ENCODE data around the gene CHST5. TPM values are rescaled to one million over a fixed set of nuclear protein-coding genes. Genes with fewer than 3 reads are reported as not detected.

CHST5 gene
- under 1 TPM in 1 of 4 donors, not detected in 3; 0.19 TPM for total RNA-seq

DNA sequence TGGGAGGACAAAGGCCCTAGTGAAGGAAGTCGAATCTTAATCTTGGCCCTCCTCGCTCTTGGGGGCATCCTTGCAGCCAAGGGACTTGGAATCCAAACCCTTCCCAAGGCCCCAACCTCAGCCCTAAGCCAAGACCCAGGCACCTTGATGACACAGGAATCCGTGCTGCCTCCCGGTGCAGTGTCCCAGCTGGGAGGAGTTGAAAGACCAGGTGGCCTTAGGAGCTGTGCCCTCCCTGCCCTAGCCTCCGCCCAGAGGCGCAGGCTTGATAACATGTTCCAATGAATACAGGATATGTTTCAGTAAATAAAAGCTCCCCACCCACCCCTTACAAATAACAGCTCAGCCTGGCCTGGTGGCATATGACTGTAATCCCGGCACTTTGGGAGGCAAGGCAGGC lies at the start of gene CHST5:
TSS of gene CHST5 (minus strand) at position 208 of the 400 bp plus-strand sequence. CDS start 5,724 bp downstream, outside the sequence.
- H3K4me3 ChIP-seq = no peak within 1 kb of the TSS
- H3K27me3 ChIP-seq = no peaks in the 10 kb centered on the region
- no peak for DNase-seq
- TF ChIP-seq, protein P1, sequence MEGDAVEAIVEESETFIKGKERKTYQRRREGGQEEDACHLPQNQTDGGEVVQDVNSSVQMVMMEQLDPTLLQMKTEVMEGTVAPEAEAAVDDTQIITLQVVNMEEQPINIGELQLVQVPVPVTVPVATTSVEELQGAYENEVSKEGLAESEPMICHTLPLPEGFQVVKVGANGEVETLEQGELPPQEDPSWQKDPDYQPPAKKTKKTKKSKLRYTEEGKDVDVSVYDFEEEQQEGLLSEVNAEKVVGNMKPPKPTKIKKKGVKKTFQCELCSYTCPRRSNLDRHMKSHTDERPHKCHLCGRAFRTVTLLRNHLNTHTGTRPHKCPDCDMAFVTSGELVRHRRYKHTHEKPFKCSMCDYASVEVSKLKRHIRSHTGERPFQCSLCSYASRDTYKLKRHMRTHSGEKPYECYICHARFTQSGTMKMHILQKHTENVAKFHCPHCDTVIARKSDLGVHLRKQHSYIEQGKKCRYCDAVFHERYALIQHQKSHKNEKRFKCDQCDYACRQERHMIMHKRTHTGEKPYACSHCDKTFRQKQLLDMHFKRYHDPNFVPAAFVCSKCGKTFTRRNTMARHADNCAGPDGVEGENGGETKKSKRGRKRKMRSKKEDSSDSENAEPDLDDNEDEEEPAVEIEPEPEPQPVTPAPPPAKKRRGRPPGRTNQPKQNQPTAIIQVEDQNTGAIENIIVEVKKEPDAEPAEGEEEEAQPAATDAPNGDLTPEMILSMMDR (IDR thresholded peaks at IDR 0.05) = no peak
- intact Hi-C loops (cut with DNase I) = no loop called here
- H3K36me3 ChIP-seq = no peaks in the 10 kb centered on the region
- H3K4me1 ChIP-seq = no peaks in the 10 kb centered on the region
- no peak within 1 kb of the TSS for H3K27ac ChIP-seq
- WGBS, 2 donors = 88% methylated on average over 3 of the region's 7 CpGs; no CpG with 5 or more reads in 1 of the 2 donors
- no peaks in the 10 kb centered on the region for H3K9me3 ChIP-seq

DNA sequence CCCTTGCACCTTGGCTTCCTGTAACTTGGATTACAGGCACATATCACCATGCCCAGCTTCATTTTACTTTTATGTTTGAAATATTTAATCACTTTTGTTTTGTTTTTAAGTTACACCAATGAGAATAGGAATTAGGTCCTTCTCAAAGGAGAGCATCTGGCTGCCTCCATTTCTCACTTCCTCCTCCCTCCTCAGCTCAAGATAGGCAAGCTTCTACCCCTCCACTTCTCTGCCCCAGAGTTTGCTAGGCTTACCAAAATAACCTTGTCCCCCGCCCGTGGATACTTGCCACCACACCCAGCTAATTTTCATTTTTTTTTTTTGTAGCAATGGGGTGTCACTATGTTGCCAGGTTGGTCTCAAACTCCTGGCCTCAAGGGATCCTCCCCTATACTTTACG lies 48.2 kb upstream of the CHST5 start:
- DNase-seq = no peak
- 70 to 82% methylated on average over 3 of the region's 3 CpGs for WGBS, 2 donors
- intact Hi-C loops (cut with DNase I) = no loop called here

GRCh38 chr16:75579281-75579834 lies 43.5 kb upstream of the CHST5 start:
- Histone ChIP-seq H3K9me3 (no peaks in the 10 kb centered on the region), H3K27me3 (no peaks in the 10 kb centered on the region), H3K27ac (no peak overlapping the region), H3K36me3 (peaks cover 5 to 68% (median 38%) of the 10 kb centered on the region in 3 donors), H3K4me1 (no peaks in the 10 kb centered on the region), H3K4me3 (no peak overlapping the region)
- intact Hi-C loops (cut with DNase I) = no loop called here
- TF ChIP-seq, protein P1 (IDR thresholded peaks at IDR 0.05) = no peak
- TF ChIP-seq POLR2A (IDR thresholded peaks at IDR 0.05) = no peak
- 55 to 86% methylated on average over 5 to 7 of the region's 7 CpGs for WGBS, 2 donors
- no peak for DNase-seq

More for the DNA sequence above, 48.2 kb upstream of the CHST5 start:
- Histone ChIP-seq H3K9me3 (no peaks in the 10 kb centered on the region), H3K4me3 (no peak overlapping the region), H3K36me3 (peaks cover 0 to 21% (median 7%) of the 10 kb centered on the region in 3 donors), H3K27me3 (no peaks in the 10 kb centered on the region), H3K27ac (no peak overlapping the region), H3K4me1 (no peaks in the 10 kb centered on the region)
- no peak for TF ChIP-seq POLR2A (IDR thresholded peaks at IDR 0.05)
- TF ChIP-seq, protein P1 (IDR thresholded peaks at IDR 0.05) = no peak

DNA sequence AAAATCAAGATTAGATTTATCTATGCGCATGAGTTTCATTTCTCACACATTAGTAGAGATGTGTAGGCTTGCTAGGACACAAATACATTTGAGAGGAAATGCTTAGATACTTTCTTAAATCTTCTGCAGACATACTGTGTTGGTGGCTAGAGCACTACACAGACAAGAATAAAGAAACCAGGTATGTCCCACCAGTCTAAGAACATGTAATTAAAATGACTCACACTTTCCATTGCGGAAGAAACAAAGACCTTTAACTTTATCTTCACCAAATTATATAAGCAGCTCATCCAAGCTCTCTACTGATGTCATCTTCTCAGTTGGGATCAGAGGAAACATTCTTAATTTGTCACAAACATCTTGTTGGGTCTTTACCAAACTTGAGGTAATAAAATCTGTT lies 42.8 kb upstream of the CHST5 start:
- no peaks in the 10 kb centered on the region for H3K27me3 ChIP-seq
- no peak for TF ChIP-seq POLR2A (IDR thresholded peaks at IDR 0.05)
- TF ChIP-seq, protein P1 (IDR thresholded peaks at IDR 0.05) = no peak
- intact Hi-C loops (cut with DNase I) = no loop called here
- no peaks in the 10 kb centered on the region for H3K9me3 ChIP-seq
- peaks cover 5 to 74% (median 38%) of the 10 kb centered on the region in 3 donors for H3K36me3 ChIP-seq
- H3K27ac ChIP-seq = no peak overlapping the region
- 90 to 94% methylated on average over 2 of the region's 2 CpGs for WGBS, 2 donors
- H3K4me1 ChIP-seq = no peaks in the 10 kb centered on the region
- no peak for DNase-seq
- no peak overlapping the region for H3K4me3 ChIP-seq

DNA sequence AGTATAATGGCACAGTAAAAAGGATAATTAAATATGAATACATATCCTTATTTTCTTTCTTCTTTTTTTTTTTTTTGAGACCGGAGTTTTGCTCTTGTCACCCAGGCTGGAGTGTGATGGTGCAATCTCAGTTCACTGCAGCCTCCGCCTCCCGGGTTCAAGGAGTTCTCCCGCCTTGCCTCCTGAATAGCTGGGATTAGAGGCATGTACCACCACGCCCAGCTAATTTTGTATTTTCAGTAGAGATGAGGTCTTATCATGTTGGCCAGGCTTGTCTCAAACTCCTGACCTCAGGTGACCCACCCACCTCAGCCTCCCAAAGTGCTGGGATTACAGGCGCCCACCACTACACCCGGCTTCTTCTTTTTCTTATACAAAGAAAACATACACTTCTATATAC lies 42.3 kb upstream of the CHST5 start:
- 82 to 83% methylated on average over 7 of the region's 7 CpGs for whole genome bisulfite sequencing, 2 donors
- Histone ChIP-seq H3K36me3 (peaks cover 5 to 80% (median 43%) of the 10 kb centered on the region in 3 donors), H3K4me3 (no peak overlapping the region), H3K4me1 (peaks cover 0 to 2% (median 0%) of the 10 kb centered on the region in 3 donors), H3K27ac (no peak overlapping the region), H3K9me3 (no peaks in the 10 kb centered on the region), H3K27me3 (no peaks in the 10 kb centered on the region)
- no peak for DNase-seq
- intact Hi-C loops (cut with DNase I) = no loop called here
- no peak for TF ChIP-seq POLR2A (IDR thresholded peaks at IDR 0.05)
- TF ChIP-seq, protein P1 (IDR thresholded peaks at IDR 0.05) = no peak

Data from esophagus squamous epithelium (tissue), 5 donors.